Endothelial cell of umbilical vein (primary cell): Measurements from ENCODE around the gene UQCRC1. TPM values are rescaled to one million over a fixed set of nuclear protein-coding genes. Genes with fewer than 3 reads are reported as not detected.

Experiments
- BruUV-seq: library from RNA; stranded (reverse); fragments of 400-500 nt; replicated peaks from 2 replicates; lab custom pipeline; 2021; lab: Mats Ljungman, UMichigan
- CTCF ChIA-PET: fragments of 300-600, 350-600 bp; sonication (Branson Sonifier 250); formaldehyde crosslinking; loops from one replicate; lab custom pipeline; 2021; ENCODE audit warnings: antibody characterized with exemption, inconsistent platforms; lab: Charles Lee
- POLR2A ChIA-PET: fragments of 300-600, 350-600 bp; sonication (Branson Sonifier 250); formaldehyde crosslinking; loops from one replicate; lab custom pipeline; 2021; ENCODE audit warnings: antibody characterized with exemption, inconsistent platforms; lab: Charles Lee
- DNase-seq: peaks from one replicate; pipeline ENCODE4 v3.0.0-alpha.2; 2011; ENCODE audit warnings: low read depth, low spot score
- FAIRE-seq: peaks from 2 replicates; lab custom pipeline; 2011; peaks lifted over from hg19 to GRCh38; lab: Jason Lieb, UNC
- H2AFZ ChIP-seq: 2 replicates; pipeline ENCODE4 v1.6.0; 2012; ENCODE audit warnings: low read depth, low read length, control low read depth, inconsistent platforms
- H3K27ac ChIP-seq: 2 replicates; pipeline ENCODE4 v1.5.1; 2011; ENCODE audit warnings: low read depth, mild to moderate bottlenecking, control low read depth, low read length, moderate library complexity; ENCODE audit not compliant: insufficient read depth
- H3K27me3 ChIP-seq, 2 experiments: 2 replicates each; pipeline versions ENCODE4 v1.6.0 to v1.6.1; 2011; ENCODE audit warnings: low read length in 2 of 2, mixed read lengths in 1 of 2; ENCODE audit not compliant: control insufficient read depth in 2 of 2, insufficient read depth in 2 of 2
- H3K36me3 ChIP-seq, 2 experiments: 2 replicates in 1 of 2; 3 replicates in 1 of 2; pipeline ENCODE4 v1.5.1; 2011; ENCODE audit warnings: low read length in 2 of 2, mild to moderate bottlenecking in 1 of 2, moderate library complexity in 1 of 2; ENCODE audit not compliant: control insufficient read depth in 2 of 2, insufficient read depth in 2 of 2; ENCODE audit errors: extremely low read depth in 1 of 2
- H3K4me1 ChIP-seq: 3 replicates; pipeline ENCODE4 v1.5.1; 2011; ENCODE audit warnings: mild to moderate bottlenecking, low read length; ENCODE audit not compliant: control insufficient read depth, insufficient read depth; ENCODE audit errors: extremely low read depth
- H3K4me2 ChIP-seq: 2 replicates; pipeline ENCODE4 v1.6.1; 2011; ENCODE audit warnings: low read length, control low read depth, mixed read lengths; ENCODE audit not compliant: insufficient read depth
- H3K4me3 ChIP-seq, 3 experiments: fragments of 200-600 bp in 1 of 3; sonication (generic), shearing (Covaris generic) in 1 of 3; replicated peaks in 1 of 3; 2 replicates each; pipeline ENCODE4 v1.5.1; 2011 to 2016; ENCODE audit warnings: control low read depth in 3 of 3, low read length in 3 of 3, mild to moderate bottlenecking in 2 of 3, inconsistent platforms in 1 of 3, low read depth in 1 of 3, moderate library complexity in 1 of 3; ENCODE audit not compliant: insufficient read depth in 1 of 3
- H3K79me2 ChIP-seq: 2 replicates; pipeline ENCODE4 v1.6.0; 2012; ENCODE audit warnings: low read length, inconsistent platforms; ENCODE audit not compliant: control insufficient read depth, insufficient read depth
- H3K9ac ChIP-seq: replicated peaks from 2 replicates; pipeline ENCODE3; 2011; ENCODE audit warnings: low read length, control low read depth; ENCODE audit not compliant: insufficient read depth; ENCODE audit errors: extremely low read depth
- H3K9me1 ChIP-seq: replicated peaks from 3 replicates; pipeline ENCODE4 v1.6.0; 2011; ENCODE audit warnings: mild to moderate bottlenecking, low read length; ENCODE audit not compliant: control insufficient read depth, insufficient read depth; ENCODE audit errors: extremely low read depth
- H3K9me3 ChIP-seq: replicated peaks from 2 replicates; pipeline ENCODE4 v1.5.1; 2012; ENCODE audit warnings: low read length, inconsistent platforms; ENCODE audit not compliant: control insufficient read depth, insufficient read depth
- H4K20me1 ChIP-seq: replicated peaks from 2 replicates; pipeline ENCODE3; 2011; ENCODE audit warnings: mild to moderate bottlenecking, low read length; ENCODE audit not compliant: control insufficient read depth, insufficient read depth; ENCODE audit errors: extremely low read depth
- CTCF ChIP-seq, 2 donors: IDR thresholded peaks; 1 replicate in 1 of 2; 2 replicates in 1 of 2; pipeline ENCODE4 v1.5.1; 2011; ENCODE audit warnings: low read length in 2 of 2, mild to moderate bottlenecking in 2 of 2, moderate library complexity in 2 of 2, control low read depth in 1 of 2, inconsistent platforms in 1 of 2, low read depth in 1 of 2; ENCODE audit not compliant: insufficient read depth in 1 of 2; ENCODE audit errors: extremely low read depth in 1 of 2
- EZH2 ChIP-seq: IDR thresholded peaks from 2 replicates; pipeline ENCODE4 v1.6.1; 2012; ENCODE audit warnings: borderline replicate concordance, low read depth, mild to moderate bottlenecking, moderate library complexity, low read length, inconsistent platforms; ENCODE audit not compliant: severe bottlenecking
- FOS ChIP-seq: IDR thresholded peaks from 2 replicates; pipeline ENCODE4 v1.6.1; 2011; ENCODE audit warnings: mild to moderate bottlenecking, low read length, moderate library complexity, borderline replicate concordance; ENCODE audit not compliant: insufficient read depth
- GATA2 ChIP-seq: IDR thresholded peaks from 2 replicates; pipeline ENCODE4 v1.7.0; 2011; ENCODE audit warnings: low read depth, mild to moderate bottlenecking, moderate library complexity, mixed read lengths, low read length; ENCODE audit not compliant: insufficient read length, insufficient read depth
- JUN ChIP-seq: IDR thresholded peaks from 2 replicates; pipeline ENCODE4 v1.6.1; 2011; ENCODE audit warnings: borderline replicate concordance, low read depth; ENCODE audit not compliant: insufficient read length, insufficient read depth
- MAX ChIP-seq: IDR thresholded peaks from 2 replicates; pipeline ENCODE4 v1.6.1; 2011; ENCODE audit not compliant: insufficient read depth, insufficient read length
- MYC ChIP-seq: IDR thresholded peaks from one replicate; pipeline ENCODE4 v1.6.1; 2011; ENCODE audit warnings: mild to moderate bottlenecking, low read depth, low read length
- POLR2A ChIP-seq: IDR thresholded peaks from 2 replicates; pipeline ENCODE4 v1.6.1; 2012; ENCODE audit warnings: low read depth, mild to moderate bottlenecking, control low read depth, low read length
- POLR2AphosphoS5 ChIP-seq: IDR thresholded peaks from 2 replicates; pipeline ENCODE4 v1.6.1; 2012; ENCODE audit warnings: low read depth, mild to moderate bottlenecking, control low read depth, low read length, moderate library complexity; ENCODE audit not compliant: insufficient read depth
- dilution Hi-C: fragments of 300-500 bp; cut with MboI; formaldehyde crosslinking; loops from one replicate; pipeline ENCODE4 v1.15.0; 2019; ENCODE audit warnings: low sequenced_read_pairs; ENCODE audit not compliant: extremely low pct_ligation_motif_present
- intact Hi-C: fragments of 100-400 bp; cut with micrococcal nuclease; formaldehyde crosslinking; loops from one replicate; pipeline ENCODE4 v1.10.0; 2022
- polyA plus RNA-seq, 4 experiments: library from polyadenylated mRNA; depleted of rRNA in 3 of 4; stranded (reverse) in 3 of 4; unstranded in 1 of 4; fragments of >200 nt; gene quantifications; 2 replicates each; pipeline versions ENCODE4 v1.2.1 to v1.2.3, GENCODE V29; 2011 to 2012; ENCODE audit warnings: missing spikeins in 1 of 4
- total RNA-seq: library from RNA; stranded (reverse); gene quantifications from 2 replicates; pipeline ENCODE4 v1.2.3, GENCODE V29; 2021

Gene UQCRC1
- total and polyA plus RNA-seq, 2 donors (not counting 3 experiments of a cell fraction or from before 2014, with no cell fraction given): 184 to 427 TPM

GRCh38 chr3:48621461-48621869 is 12.0 kb upstream of the UQCRC1 start, which contains the start of gene TMEM89:
TMEM89 (minus strand) TSS chr3:48621769; CDS start chr3:48621756, 13 bp downstream.
- FAIRE-seq (no peak), DNase-seq (no peak)
- no peak within 1 kb of the TSS for H3K4me3 ChIP-seq
- intact Hi-C loops: no loop called here
- H3K36me3 ChIP-seq: peaks cover 0 to 5% of the 10 kb centered on the region in 2 experiments
- H3K9ac ChIP-seq: no peak within 1 kb of the TSS
- H4K20me1 ChIP-seq: no peaks in the 10 kb centered on the region
- dilution Hi-C loops: no loop called here
- H3K4me2 ChIP-seq: no peak within 1 kb of the TSS
- POLR2A ChIA-PET: no interaction called here
- CTCF ChIA-PET: no interaction called here
- peaks cover 4% of the 10 kb centered on the region for H3K9me3 ChIP-seq
- H2AFZ ChIP-seq: no peak within 1 kb of the TSS
- H3K9me1 ChIP-seq: no peaks in the 10 kb centered on the region
- no peaks in the 10 kb centered on the region for H3K27me3 ChIP-seq
- no peak within 1 kb of the TSS for H3K27ac ChIP-seq
- TF ChIP-seq MYC (no peak), POLR2AphosphoS5 (no peak), CTCF (IDR thresholded peaks at IDR 0.05; ENCODE audit: extremely low read depth in 1 of 2, insufficient read depth in 1 of 2, low read depth in 1 of 2, low read length in 2 of 2) (no peak), MAX (no peak), JUN (no peak), EZH2 (no peak), FOS (no peak), GATA2 (no peak), POLR2A (no peak)
- BruUV-seq: no TSS peak
- H3K79me2 ChIP-seq: no peaks in the 10 kb centered on the region
- H3K4me1 ChIP-seq: no peaks in the 10 kb centered on the region
